Loucy (cell line): ENCODE results near the gene ZNF226.
"Not testable (repeated sequence)": the region's sequence is repeated elsewhere in the genome, so short reads cannot be mapped to it uniquely, and the experiment has no call there.

Source experiments
- H2AFZ ChIP-seq: fragments of 200-600 bp; sonication (generic); 2 replicates; pipeline ENCODE4 v1.6.0; 2016; ENCODE audit warnings: antibody characterized with exemption, mild to moderate bottlenecking, low read length, moderate library complexity
- H3F3A ChIP-seq: fragments of 200-600 bp; 2 replicates; pipeline ENCODE4 v1.6.0; 2016; ENCODE audit warnings: antibody characterized with exemption, low read depth, mild to moderate bottlenecking
- H3K27me3 ChIP-seq: fragments of 200-600 bp; sonication (generic); 2 replicates; pipeline ENCODE4 v1.6.1; 2014; ENCODE audit warnings: low read length, mild to moderate bottlenecking; ENCODE audit not compliant: insufficient read depth, poor library complexity, severe bottlenecking
- H3K36me3 ChIP-seq: fragments of 200-600 bp; sonication (generic); 2 replicates; pipeline ENCODE4 v1.6.1; 2016; ENCODE audit warnings: low read length; ENCODE audit not compliant: insufficient read depth
- H3K4me1 ChIP-seq: fragments of 200-600 bp; sonication (generic); 2 replicates; pipeline ENCODE4 v1.5.1; 2014; ENCODE audit warnings: low read length, mild to moderate bottlenecking; ENCODE audit not compliant: insufficient read depth, poor library complexity, severe bottlenecking
- H3K4me2 ChIP-seq: fragments of 200-600 bp; sonication (generic); 2 replicates; pipeline ENCODE4 v1.6.0; 2014; ENCODE audit warnings: antibody characterized with exemption, low read length, low read depth, mild to moderate bottlenecking; ENCODE audit not compliant: poor library complexity, severe bottlenecking
- H3K4me3 ChIP-seq: fragments of 200-600 bp; sonication (generic); 2 replicates; pipeline ENCODE4 v1.5.1; 2014; ENCODE audit warnings: low read length, mild to moderate bottlenecking, mixed read lengths; ENCODE audit not compliant: poor library complexity, severe bottlenecking
- H3K79me2 ChIP-seq: fragments of 200-600 bp; sonication (generic); 2 replicates; pipeline ENCODE4 v1.6.1; 2014; ENCODE audit warnings: low read length; ENCODE audit not compliant: insufficient read depth
- H3K9ac ChIP-seq: fragments of 200-600 bp; sonication (generic); 2 replicates; pipeline ENCODE4 v1.6.0; 2014; ENCODE audit warnings: mild to moderate bottlenecking, low read depth, low read length, moderate library complexity; ENCODE audit not compliant: poor library complexity, severe bottlenecking
- H3K9me2 ChIP-seq: fragments of 200-600 bp; sonication (generic); replicated peaks from 2 replicates; pipeline ENCODE4 v1.6.1; 2016; ENCODE audit warnings: low read depth, low read length, mixed read lengths
- H3K9me3 ChIP-seq: fragments of 200-600 bp; sonication (generic); 2 replicates; pipeline ENCODE4 v1.6.1; 2014; ENCODE audit warnings: mild to moderate bottlenecking, antibody characterized with exemption, low read length, low read depth; ENCODE audit not compliant: insufficient read depth
- H4K20me1 ChIP-seq: fragments of 200-600 bp; sonication (generic); 2 replicates; pipeline ENCODE4 v1.6.0; 2014; ENCODE audit warnings: antibody characterized with exemption, low read length, mild to moderate bottlenecking; ENCODE audit not compliant: insufficient read depth, poor library complexity, severe bottlenecking
- CTCF ChIP-seq: fragments of 200-600 bp; sonication (generic); conservative IDR thresholded peaks from 2 replicates; pipeline ENCODE4 v1.5.1; 2014; ENCODE audit warnings: mild to moderate bottlenecking, antibody characterized with exemption, low read length
- EZH2phosphoT487 ChIP-seq: fragments of 200-600 bp; IDR thresholded peaks from 2 replicates; pipeline ENCODE4 v1.6.1; 2018; ENCODE audit warnings: antibody characterized with exemption, mild to moderate bottlenecking, moderate library complexity, borderline replicate concordance

ZNF226 gene

GRCh38 chr19:44196772-44197171 lies 31.9 kb downstream of the ZNF226 start:
- no peak overlapping the region for H2AFZ ChIP-seq
- no peak overlapping the region for H3K4me3 ChIP-seq
- no peaks in the 10 kb centered on the region for H3K36me3 ChIP-seq
- no peaks in the 10 kb centered on the region for H3K79me2 ChIP-seq
- H3K9me2 ChIP-seq = no peaks in the 10 kb centered on the region
- peaks cover 70% of the 10 kb centered on the region for H3K27me3 ChIP-seq
- no peaks in the 10 kb centered on the region for H3F3A ChIP-seq
- no peaks in the 10 kb centered on the region for H4K20me1 ChIP-seq
- no peaks in the 10 kb centered on the region for H3K4me1 ChIP-seq
- H3K4me2 ChIP-seq = no peak overlapping the region
- no peaks in the 10 kb centered on the region for H3K9me3 ChIP-seq
- no peak overlapping the region for H3K9ac ChIP-seq
- TF ChIP-seq CTCF (no peak), EZH2phosphoT487 (no peak)

- Histone ChIP-seq H3K27me3 (peaks cover 64% of the 10 kb centered on the region), H3K4me3 (no peak overlapping the region), H3K4me1 (no peaks in the 10 kb centered on the region), H3K79me2 (no peaks in the 10 kb centered on the region), H3K9me2 (no peaks in the 10 kb centered on the region), H3F3A (no peaks in the 10 kb centered on the region), H3K9me3 (no peaks in the 10 kb centered on the region), H3K36me3 (no peaks in the 10 kb centered on the region), H4K20me1 (no peaks in the 10 kb centered on the region), H3K4me2 (no peak overlapping the region), H3K9ac (no peak overlapping the region), H2AFZ (no peak overlapping the region)
- no peak for TF ChIP-seq EZH2phosphoT487
- TF ChIP-seq CTCF = no peak
Observed at GRCh38 chr19:44202470-44202869, 37.6 kb downstream of the ZNF226 start.

GRCh38 chr19:44202974-44203373 lies 38.1 kb downstream of the ZNF226 start:
- Histone ChIP-seq H3K4me3 (no peak overlapping the region), H3F3A (no peaks in the 10 kb centered on the region), H3K79me2 (no peaks in the 10 kb centered on the region), H3K4me1 (peaks cover under 1% of the 10 kb centered on the region), H3K9ac (no peak overlapping the region), H2AFZ (no peak overlapping the region), H3K36me3 (no peaks in the 10 kb centered on the region), H3K9me3 (no peaks in the 10 kb centered on the region), H3K4me2 (no peak overlapping the region), H3K27me3 (peaks cover 61% of the 10 kb centered on the region), H4K20me1 (no peaks in the 10 kb centered on the region), H3K9me2 (no peaks in the 10 kb centered on the region)
- no peak for TF ChIP-seq CTCF
- no peak for TF ChIP-seq EZH2phosphoT487

- H3K4me2 ChIP-seq, H3F3A ChIP-seq, H3K9ac ChIP-seq, H4K20me1 ChIP-seq, H3K36me3 ChIP-seq, H3K4me1 ChIP-seq, H2AFZ ChIP-seq, H3K4me3 ChIP-seq, H3K79me2 ChIP-seq, H3K9me2 ChIP-seq, H3K9me3 ChIP-seq: not testable (repeated sequence)
- H3K27me3 ChIP-seq = peaks cover 69% of the 10 kb centered on the region
Observed at GRCh38 chr19:44203877-44204276, 39.0 kb downstream of the ZNF226 start.
